ENCODE data around the gene SMC2.

Gene SMC2

DNA sequence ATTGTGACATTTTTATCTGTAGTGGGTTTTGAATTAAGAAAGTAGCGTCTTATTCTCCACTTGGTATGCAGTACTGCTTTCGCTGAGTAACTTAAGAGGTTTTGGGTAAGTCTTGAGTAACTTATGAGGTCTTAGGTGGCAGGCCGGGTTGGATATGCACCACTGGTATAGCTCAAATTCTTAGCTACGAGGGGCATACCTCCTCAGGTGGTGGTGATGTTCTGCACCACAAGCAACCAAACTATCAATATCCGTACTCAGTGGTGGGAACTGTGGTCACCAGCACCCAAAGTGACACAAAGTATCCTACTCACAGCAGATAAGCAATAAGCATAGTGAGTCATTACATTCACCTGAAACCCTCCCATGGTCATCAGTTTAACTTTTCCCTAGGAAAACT lies 13.7 kb downstream of the SMC2 start:
- no peak for DNase-seq

DNA sequence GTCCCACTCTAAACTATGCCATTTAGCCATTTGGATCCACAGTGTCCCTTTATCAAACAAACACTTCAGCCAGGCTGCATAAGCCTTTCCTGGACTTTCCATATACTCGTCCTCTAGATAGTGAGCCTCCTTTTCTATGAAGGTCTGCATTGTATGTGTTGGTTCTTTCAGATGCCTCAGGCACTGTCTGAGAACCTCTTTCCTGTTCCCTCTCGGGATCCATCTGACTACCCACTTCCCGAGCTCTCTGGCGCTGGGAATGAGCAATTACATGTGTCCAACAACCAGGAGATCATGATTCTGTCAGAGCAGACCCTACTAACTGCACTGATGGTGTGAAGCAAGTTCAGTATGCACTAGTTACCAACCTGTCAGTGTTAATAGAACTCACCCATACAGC lies 14.2 kb downstream of the SMC2 start:
- DNase-seq = no peak

- DNase-seq = no peak
These were observed 16.4 kb downstream of the SMC2 start for GRCh38 chr9:104110509-104110908.

DNA sequence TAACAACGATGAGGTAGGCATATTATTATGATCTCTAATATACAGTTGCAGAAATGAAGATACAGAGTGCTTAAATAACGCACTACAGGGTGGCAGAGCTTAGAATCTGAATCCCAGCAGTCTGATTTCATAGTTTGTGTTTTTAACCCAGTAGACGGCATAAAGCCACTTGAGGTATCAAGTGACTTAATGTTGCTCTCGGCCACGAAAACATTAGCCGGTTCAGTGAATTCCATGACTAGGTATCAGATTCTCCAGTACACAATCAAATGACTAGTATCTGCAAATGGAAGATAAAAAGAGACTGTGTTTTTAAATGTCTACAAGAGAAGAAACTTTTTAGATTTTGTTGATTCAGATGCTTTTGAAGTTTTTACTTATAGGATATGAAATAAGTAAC lies 24.8 kb downstream of the SMC2 start:
- no peak for DNase-seq

- DNase-seq = no peak
These were observed 26.9 kb downstream of the SMC2 start for GRCh38 chr9:104121022-104121421.

GRCh38 chr9:104138243-104138868 lies 44.2 kb downstream of the SMC2 start:
- DNase-seq = no peak

DNA sequence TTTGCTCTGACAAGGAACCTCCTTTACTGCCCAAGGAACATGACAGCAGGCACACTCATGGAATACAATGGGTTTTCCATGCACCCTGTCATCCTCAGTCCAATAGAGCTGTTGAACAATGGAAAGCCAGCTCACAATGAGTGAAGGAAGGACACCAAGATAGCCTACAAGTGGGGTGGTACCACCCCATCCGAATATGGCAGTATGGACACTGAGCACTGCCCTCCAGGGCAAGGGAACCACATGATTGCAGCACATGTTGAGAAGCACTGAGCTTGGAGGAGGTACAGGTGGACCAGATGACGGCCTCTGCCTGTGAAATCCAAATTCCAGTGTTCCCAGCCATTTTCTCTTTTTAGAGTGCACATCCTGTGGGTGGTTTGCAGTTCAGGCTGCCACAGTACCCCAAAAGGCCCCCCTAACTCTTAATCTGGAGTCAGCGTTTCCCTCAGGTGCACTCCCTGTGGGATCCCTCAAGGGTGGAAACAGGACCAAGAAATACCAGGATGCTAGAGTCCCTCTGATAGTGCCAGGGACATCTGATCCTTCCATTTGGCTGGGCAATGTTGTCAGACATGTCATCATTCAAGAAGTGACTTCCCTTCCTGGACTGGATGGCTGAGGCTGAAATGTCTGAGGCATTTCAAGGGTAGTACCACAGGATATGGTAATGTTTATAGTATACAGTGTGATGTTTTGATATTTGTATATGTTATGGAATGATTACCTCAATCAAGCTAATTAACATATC lies 48.9 kb downstream of the SMC2 start:
- no peak for DNase-seq

GRCh38 chr9:104143550-104143910 lies 49.4 kb downstream of the SMC2 start:
- DNase-seq = no peak

DNA sequence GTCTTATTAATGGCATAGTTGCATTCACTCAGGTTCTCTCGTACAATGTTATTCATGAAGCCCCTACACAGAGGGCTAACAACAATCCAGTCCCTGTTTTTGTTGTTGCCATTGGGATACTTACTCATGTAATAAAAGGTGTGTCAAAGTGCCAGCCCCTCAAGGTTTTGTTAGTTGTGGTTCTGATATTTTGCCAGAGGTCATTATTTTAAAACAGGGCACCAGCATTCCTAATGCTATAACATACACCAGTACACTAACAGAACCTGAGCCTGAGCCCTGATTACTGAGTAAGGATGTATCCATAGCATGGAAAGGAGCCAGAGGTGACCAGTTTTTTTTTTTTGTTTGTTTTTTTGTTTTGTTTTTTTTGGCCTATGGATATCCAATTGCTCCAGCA lies 50.2 kb downstream of the SMC2 start:
- DNase-seq = no peak

- DNase-seq = no peak
These were observed 79.0 kb downstream of the SMC2 start for GRCh38 chr9:104173067-104173466.

GRCh38 chr9:104177003-104177611 lies 83.0 kb downstream of the SMC2 start:
- no peak for DNase-seq

- no peak for DNase-seq
These were observed 83.6 kb downstream of the SMC2 start for GRCh38 chr9:104177676-104178075.
